PFSK-1 (cell line): ENCODE data around the gene PRKN.

Experiments
- FOXP2 ChIP-seq: optimal IDR thresholded peaks from 2 replicates; pipeline ENCODE3; 2011; ENCODE audit warnings: borderline replicate concordance, control low read depth, inconsistent platforms; ENCODE audit not compliant: insufficient read depth; ENCODE audit errors: extremely low read length, extremely low read depth
- POLR2AphosphoS5 ChIP-seq: IDR thresholded peaks from 2 replicates; pipeline ENCODE4 v1.6.1; 2012; ENCODE audit warnings: low read depth, mild to moderate bottlenecking, control low read depth, low read length, moderate library complexity
- REST ChIP-seq, 2 experiments: IDR thresholded peaks; 2 replicates each; pipeline versions ENCODE4 v1.6.1 to v1.8.0; 2011 to 2012; ENCODE audit warnings: low read depth in 2 of 2, low read length in 2 of 2, control low read depth in 1 of 2, inconsistent platforms in 1 of 2, mild to moderate bottlenecking in 1 of 2, moderate library complexity in 1 of 2; ENCODE audit not compliant: insufficient read depth in 1 of 2
- SIN3A ChIP-seq: IDR thresholded peaks from 2 replicates; pipeline ENCODE4 v1.6.1; 2012; ENCODE audit warnings: mild to moderate bottlenecking, low read length, moderate library complexity, borderline replicate concordance; ENCODE audit not compliant: insufficient read depth
- TAF1 ChIP-seq: IDR thresholded peaks from 2 replicates; pipeline ENCODE4 v1.6.1; 2012; ENCODE audit warnings: low read length, control low read depth, borderline replicate concordance; ENCODE audit not compliant: insufficient read depth

The PRKN gene

GRCh38 chr6:162543221-162543620 lies 184.3 kb downstream of the PRKN start:
- no peak for TF ChIP-seq POLR2AphosphoS5
- no peak for TF ChIP-seq FOXP2
- TF ChIP-seq REST (IDR thresholded peaks at IDR 0.05; ENCODE audit: insufficient read depth in 1 of 2, low read depth in 2 of 2, low read length in 2 of 2), result no peak
- TF ChIP-seq SIN3A, result no peak
- no peak for TF ChIP-seq TAF1

GRCh38 chr6:162541019-162541601 lies 186.5 kb downstream of the PRKN start:
- TF ChIP-seq FOXP2 (no peak), REST (IDR thresholded peaks at IDR 0.05; ENCODE audit: insufficient read depth in 1 of 2, low read depth in 2 of 2, low read length in 2 of 2) (no peak), TAF1 (no peak), SIN3A (no peak), POLR2AphosphoS5 (no peak)

GRCh38 chr6:162539321-162539720 lies 188.2 kb downstream of the PRKN start:
- no peak for TF ChIP-seq FOXP2
- TF ChIP-seq POLR2AphosphoS5, result no peak
- no peak for TF ChIP-seq TAF1
- TF ChIP-seq REST (IDR thresholded peaks at IDR 0.05; ENCODE audit: insufficient read depth in 1 of 2, low read depth in 2 of 2, low read length in 2 of 2), result no peak
- no peak for TF ChIP-seq SIN3A

- no peak for TF ChIP-seq FOXP2
- no peak for TF ChIP-seq SIN3A
- no peak for TF ChIP-seq TAF1
- no peak for TF ChIP-seq REST (IDR thresholded peaks at IDR 0.05; ENCODE audit: insufficient read depth in 1 of 2, low read depth in 2 of 2, low read length in 2 of 2)
- no peak for TF ChIP-seq POLR2AphosphoS5
Observed at GRCh38 chr6:162538643-162539064, 188.9 kb downstream of the PRKN start.

- TF ChIP-seq POLR2AphosphoS5 (no peak), REST (IDR thresholded peaks at IDR 0.05; ENCODE audit: insufficient read depth in 1 of 2, low read depth in 2 of 2, low read length in 2 of 2) (no peak), SIN3A (no peak)
Observed at GRCh38 chr6:162533009-162533400, 194.6 kb downstream of the PRKN start.
